SJSA1 (cell line): ENCODE measurements around the gene ZNF117. TPM values are rescaled to one million over a fixed set of nuclear protein-coding genes. Genes with fewer than 3 reads are reported as not detected.

ENCODE experiments used
- DNase-seq, 2 experiments: peaks; one replicate each; pipeline ENCODE4 v3.0.0-alpha.2; 2015 to 2020; ENCODE audit warnings: low spot score in 2 of 2, low read depth in 1 of 2
- H3K27ac ChIP-seq: fragments of 250-450 bp; sonication (Bioruptor Pico); 2 replicates; pipeline ENCODE4 v1.5.1; 2020; ENCODE audit warnings: mild to moderate bottlenecking, moderate library complexity
- H3K27me3 ChIP-seq: fragments of 250-450 bp; sonication (Bioruptor Pico); replicated peaks from 2 replicates; pipeline ENCODE4 v1.5.1; 2020; ENCODE audit warnings: mild to moderate bottlenecking, moderate library complexity
- H3K36me3 ChIP-seq: fragments of 250-450 bp; sonication (Bioruptor Pico); 2 replicates; pipeline ENCODE4 v1.5.1; 2020; ENCODE audit warnings: mild to moderate bottlenecking
- H3K4me1 ChIP-seq: fragments of 250-450 bp; sonication (Bioruptor Pico); replicated peaks from 2 replicates; pipeline ENCODE4 v1.6.1; 2021; ENCODE audit warnings: mild to moderate bottlenecking
- H3K4me3 ChIP-seq: fragments of 250-450 bp; sonication (Bioruptor Pico); 2 replicates; pipeline ENCODE4 v1.5.1; 2020; ENCODE audit warnings: mild to moderate bottlenecking
- H3K9me3 ChIP-seq: fragments of 250-450 bp; sonication (Bioruptor Pico); replicated peaks from 2 replicates; pipeline ENCODE4 v1.5.1; 2020; ENCODE audit warnings: mild to moderate bottlenecking
- total RNA-seq: library from RNA; depleted of rRNA; stranded (reverse); fragments of >200 nt; shearing (Covaris generic); gene quantifications from 2 replicates; pipeline ENCODE4 v1.2.3, GENCODE V29; 2014

The ZNF117 gene
- total RNA-seq, 1 experiment from 2014 or later, result 2.8 TPM

DNA sequence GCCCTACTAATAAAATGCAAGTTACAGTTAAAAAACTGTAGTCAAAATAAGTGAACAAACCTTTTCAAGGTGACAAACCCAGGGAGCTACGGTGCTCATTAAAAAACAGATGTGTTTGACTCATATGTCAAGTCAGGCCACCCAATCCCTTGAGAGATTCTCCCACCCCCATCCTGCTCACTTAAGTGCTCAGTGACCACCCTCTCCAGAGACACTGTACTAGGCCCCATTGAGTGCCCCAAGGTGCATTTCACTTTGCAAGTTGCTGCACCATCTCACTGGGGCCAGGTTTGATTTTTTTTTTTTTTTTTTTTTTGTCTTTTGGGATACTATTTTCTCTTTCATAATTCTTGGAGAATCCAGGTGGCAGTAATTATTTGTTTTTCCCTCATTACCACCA lies 13.7 kb upstream of the ZNF117 start:
- peaks cover 29% of the 10 kb centered on the region for H3K36me3 ChIP-seq
- H3K4me1 ChIP-seq, result peaks cover 3% of the 10 kb centered on the region; the same call in 1 of the 2 replicates
- no peak overlapping the region for H3K4me3 ChIP-seq
- H3K9me3 ChIP-seq, result peaks cover 5% of the 10 kb centered on the region; the same call in 1 of the 2 replicates
- no peak for DNase-seq
- no peak overlapping the region for H3K27ac ChIP-seq
- H3K27me3 ChIP-seq, result no peaks in the 10 kb centered on the region

DNA sequence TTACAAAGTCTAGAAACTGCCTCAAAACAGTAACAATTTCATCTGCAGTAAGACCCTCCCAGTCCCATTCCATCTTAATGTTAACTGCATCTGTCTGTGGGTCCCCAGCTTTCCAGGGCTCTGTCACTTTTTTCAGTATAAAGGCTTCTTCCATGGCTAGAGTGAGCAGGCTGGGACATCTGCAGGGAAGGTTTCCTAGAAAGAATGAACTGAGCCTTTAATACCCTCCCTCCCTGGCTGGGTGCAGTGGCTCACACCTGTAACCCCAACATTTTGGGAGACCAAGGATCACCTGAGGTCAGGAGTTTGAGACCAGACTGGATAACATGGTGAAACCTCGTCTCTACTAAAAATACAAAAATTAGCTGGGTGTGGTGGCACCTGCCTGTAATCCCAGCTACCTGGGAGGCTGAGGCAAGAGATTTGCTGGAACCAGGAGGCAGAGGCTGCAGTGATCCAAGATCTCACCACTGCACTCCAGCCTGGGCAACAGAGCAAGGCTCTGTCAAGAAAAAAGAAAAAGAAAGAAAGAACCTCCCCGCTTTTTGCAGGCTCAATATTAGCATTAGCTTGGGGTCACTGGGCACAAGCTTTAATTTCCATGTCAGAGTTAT lies 12.2 kb upstream of the ZNF117 start:
- Histone ChIP-seq H3K4me3 (no peak overlapping the region), H3K4me1 (peaks cover 3% of the 10 kb centered on the region; the same call in 1 of the 2 replicates), H3K36me3 (peaks cover 41% of the 10 kb centered on the region), H3K9me3 (peaks cover 8% of the 10 kb centered on the region), H3K27ac (no peak overlapping the region), H3K27me3 (no peaks in the 10 kb centered on the region)
- no peak for DNase-seq

GRCh38 chr7:65001291-65001814 lies 10.5 kb upstream of the ZNF117 start:
- Histone ChIP-seq H3K9me3 (peaks cover 8% of the 10 kb centered on the region), H3K36me3 (peaks cover 44% of the 10 kb centered on the region), H3K27me3 (no peaks in the 10 kb centered on the region), H3K27ac (no peak overlapping the region), H3K4me3 (no peak overlapping the region), H3K4me1 (peaks cover 3% of the 10 kb centered on the region; the same call in 1 of the 2 replicates)
- DNase-seq, result no peak

- DNase-seq, result no peak
Measured at GRCh38 chr7:64999165-65000004, 8.5 kb upstream of the ZNF117 start.

DNA sequence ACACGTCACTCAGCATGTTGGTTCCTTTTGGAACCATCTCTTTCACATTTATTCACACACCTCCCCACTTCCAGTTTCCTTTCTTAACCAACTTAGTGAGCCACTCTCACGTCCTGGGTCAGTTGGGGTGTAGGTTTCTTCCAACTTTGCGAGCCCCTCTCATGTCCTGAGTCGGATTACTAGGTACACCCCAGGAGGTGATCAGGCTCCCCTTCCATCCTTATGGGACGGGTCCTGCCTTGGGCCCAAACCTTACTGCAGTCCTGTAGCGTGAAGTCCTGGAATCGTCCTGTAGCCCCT lies 8.0 kb upstream of the ZNF117 start:
- H3K9me3 ChIP-seq, result peaks cover 16% of the 10 kb centered on the region
- no peaks in the 10 kb centered on the region for H3K4me1 ChIP-seq
- H3K4me3 ChIP-seq, result no peak overlapping the region
- no peak for DNase-seq
- H3K36me3 ChIP-seq, result peaks cover 33% of the 10 kb centered on the region
- no peaks in the 10 kb centered on the region for H3K27me3 ChIP-seq
- H3K27ac ChIP-seq, result no peak overlapping the region

More at GRCh38 chr7:64999165-65000004, 8.5 kb upstream of the ZNF117 start:
- no peak overlapping the region for H3K27ac ChIP-seq
- H3K4me1 ChIP-seq, result no peaks in the 10 kb centered on the region
- H3K36me3 ChIP-seq, result peaks cover 39% of the 10 kb centered on the region
- peaks cover 16% of the 10 kb centered on the region for H3K9me3 ChIP-seq
- H3K4me3 ChIP-seq, result no peak overlapping the region
- no peaks in the 10 kb centered on the region for H3K27me3 ChIP-seq

DNA sequence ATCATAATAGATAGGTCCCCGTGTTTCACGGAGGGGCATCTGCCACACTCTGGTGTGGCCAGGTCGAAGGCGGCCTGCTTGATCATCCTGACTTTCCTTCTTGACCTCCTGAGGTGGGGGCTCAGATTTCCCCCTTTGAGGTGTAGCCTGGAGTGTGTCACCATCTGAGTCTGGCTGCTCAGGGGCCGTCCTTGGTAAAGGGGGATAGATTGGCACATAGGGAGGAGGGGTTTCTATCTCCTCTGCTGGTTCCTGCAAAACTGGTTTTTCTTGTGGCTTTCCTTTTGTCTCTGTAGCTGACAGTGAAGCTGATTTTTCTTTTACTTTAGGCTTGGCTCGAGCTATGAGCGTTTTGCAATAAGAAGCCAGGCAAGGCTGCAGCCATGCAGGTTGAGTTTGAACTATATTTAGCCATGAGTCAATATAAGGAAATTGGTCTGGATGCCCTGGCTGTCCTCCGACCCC lies 7.1 kb upstream of the ZNF117 start:
- H3K36me3 ChIP-seq, result peaks cover 26% of the 10 kb centered on the region
- DNase-seq, result no peak
- peaks cover 16% of the 10 kb centered on the region for H3K9me3 ChIP-seq
- H3K27ac ChIP-seq, result no peak overlapping the region
- no peaks in the 10 kb centered on the region for H3K27me3 ChIP-seq
- no peak overlapping the region for H3K4me3 ChIP-seq
- no peaks in the 10 kb centered on the region for H3K4me1 ChIP-seq

GRCh38 chr7:64997164-64997908 lies 6.5 kb upstream of the ZNF117 start:
- Histone ChIP-seq H3K4me1 (no peaks in the 10 kb centered on the region), H3K27ac (no peak overlapping the region), H3K27me3 (no peaks in the 10 kb centered on the region), H3K36me3 (peaks cover 28% of the 10 kb centered on the region), H3K4me3 (no peak overlapping the region), H3K9me3 (peaks cover 16% of the 10 kb centered on the region)
- DNase-seq, result no peak

DNA sequence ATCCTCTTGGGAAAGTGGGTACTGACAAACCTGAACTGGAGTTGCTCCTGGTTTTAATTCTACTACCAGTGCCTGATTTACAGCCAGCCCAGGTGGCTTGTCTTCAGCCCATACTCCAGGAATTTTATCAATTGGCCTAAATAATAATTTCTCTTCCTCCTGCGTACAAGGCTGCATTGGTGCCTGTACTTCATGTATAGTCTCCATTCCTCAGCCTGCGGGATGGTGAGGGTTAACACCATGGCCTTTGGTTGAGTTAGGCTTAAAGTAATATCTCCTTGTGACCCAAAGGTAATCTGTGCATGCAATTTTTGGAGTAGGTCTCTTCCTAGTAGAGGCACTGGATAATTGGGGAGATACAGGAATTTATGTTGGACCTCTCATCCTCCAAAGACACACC lies 5.5 kb upstream of the ZNF117 start:
- no peak for DNase-seq
- peaks cover 24% of the 10 kb centered on the region for H3K36me3 ChIP-seq
- H3K4me3 ChIP-seq, result no peak overlapping the region
- H3K9me3 ChIP-seq, result peaks cover 16% of the 10 kb centered on the region
- H3K27ac ChIP-seq, result no peak overlapping the region
- no peaks in the 10 kb centered on the region for H3K4me1 ChIP-seq
- H3K27me3 ChIP-seq, result no peaks in the 10 kb centered on the region

GRCh38 chr7:64993901-64994300 lies 3.1 kb upstream of the ZNF117 start:
- no peak for DNase-seq
- H3K9me3 ChIP-seq, result peaks cover 16% of the 10 kb centered on the region

DNA sequence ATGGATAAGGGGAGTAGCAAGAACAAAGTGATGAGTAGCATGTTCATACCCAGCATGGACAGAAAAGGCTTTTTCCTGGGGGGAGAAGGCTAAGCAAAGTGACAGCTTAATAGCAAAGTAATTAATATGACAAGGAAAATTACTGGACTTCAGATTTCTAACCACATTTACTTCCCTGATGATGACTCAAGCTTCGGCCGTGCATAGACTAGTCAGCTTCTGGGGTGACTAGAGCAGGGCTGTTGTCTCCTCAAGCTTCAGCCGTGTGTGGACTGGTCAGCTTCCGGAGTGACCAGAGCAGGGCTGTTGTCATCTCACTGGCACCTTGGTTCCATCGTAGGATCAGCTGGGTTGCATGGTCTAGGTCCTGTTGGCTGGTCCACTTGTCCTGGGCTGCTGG lies 2.1 kb upstream of the ZNF117 start:
- no peaks in the 10 kb centered on the region for H3K4me1 ChIP-seq
- H3K27me3 ChIP-seq, result no peaks in the 10 kb centered on the region
- DNase-seq, result no peak
- no peak overlapping the region for H3K27ac ChIP-seq
- H3K9me3 ChIP-seq, result peaks cover 19% of the 10 kb centered on the region
- peaks cover 5% of the 10 kb centered on the region; the same call in 1 of the 2 replicates for H3K36me3 ChIP-seq
- H3K4me3 ChIP-seq, result no peak overlapping the region

More at GRCh38 chr7:64993901-64994300, 3.1 kb upstream of the ZNF117 start:
- Histone ChIP-seq H3K4me1 (no peaks in the 10 kb centered on the region), H3K36me3 (peaks cover 11% of the 10 kb centered on the region), H3K4me3 (no peak overlapping the region), H3K27me3 (no peaks in the 10 kb centered on the region), H3K27ac (no peak overlapping the region)

- H3K27me3 ChIP-seq, result no peaks in the 10 kb centered on the region
- H3K4me1 ChIP-seq, result no peaks in the 10 kb centered on the region
- H3K4me3 ChIP-seq, result no peak overlapping the region
- H3K27ac ChIP-seq, result no peak overlapping the region
- H3K36me3 ChIP-seq, result peaks cover 3% of the 10 kb centered on the region; the same call in 1 of the 2 replicates
- H3K9me3 ChIP-seq, result peaks cover 19% of the 10 kb centered on the region
- no peak for DNase-seq
Measured at GRCh38 chr7:64990216-64990615, 620 bp downstream of the ZNF117 start.

DNA sequence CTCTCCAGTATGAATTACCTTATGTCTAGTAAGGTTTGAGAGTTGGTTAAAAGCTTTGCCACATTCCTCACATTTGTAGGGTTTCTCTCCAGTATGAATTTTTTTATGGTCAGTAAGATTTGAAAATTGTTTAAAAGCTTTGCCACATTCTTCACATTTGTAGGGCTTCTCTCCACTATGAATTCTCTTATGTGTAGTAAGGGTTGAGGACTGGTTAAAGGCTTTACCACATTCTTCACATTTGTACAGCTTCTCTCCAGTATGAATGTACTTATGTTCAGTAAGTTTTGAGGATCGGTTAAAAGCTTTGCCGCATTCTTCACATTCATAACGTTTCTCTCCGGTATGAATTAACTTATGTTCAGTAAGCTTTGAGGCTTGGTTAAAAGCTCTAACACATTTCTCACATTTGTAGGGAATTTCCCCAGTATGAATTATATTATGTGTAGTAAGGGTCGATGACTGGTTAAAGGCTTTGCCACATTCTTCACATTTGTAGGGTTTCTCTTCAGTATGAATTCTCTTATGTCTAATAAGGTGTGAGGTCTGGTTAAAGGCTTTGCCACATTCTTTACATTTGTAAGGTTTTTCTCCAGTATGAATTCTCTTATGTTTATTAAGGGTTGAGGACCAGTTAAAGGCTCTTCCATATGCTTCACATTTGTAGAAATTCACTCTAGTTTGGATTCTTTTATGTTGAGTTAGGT lies 12.2 kb downstream of the ZNF117 start:
- no peak for DNase-seq
- no peaks in the 10 kb centered on the region for H3K27me3 ChIP-seq
- peaks cover 16% of the 10 kb centered on the region for H3K36me3 ChIP-seq
- peaks cover 17% of the 10 kb centered on the region for H3K9me3 ChIP-seq
- no peak overlapping the region for H3K27ac ChIP-seq
- no peaks in the 10 kb centered on the region for H3K4me1 ChIP-seq
- H3K4me3 ChIP-seq, result no peak overlapping the region

DNA sequence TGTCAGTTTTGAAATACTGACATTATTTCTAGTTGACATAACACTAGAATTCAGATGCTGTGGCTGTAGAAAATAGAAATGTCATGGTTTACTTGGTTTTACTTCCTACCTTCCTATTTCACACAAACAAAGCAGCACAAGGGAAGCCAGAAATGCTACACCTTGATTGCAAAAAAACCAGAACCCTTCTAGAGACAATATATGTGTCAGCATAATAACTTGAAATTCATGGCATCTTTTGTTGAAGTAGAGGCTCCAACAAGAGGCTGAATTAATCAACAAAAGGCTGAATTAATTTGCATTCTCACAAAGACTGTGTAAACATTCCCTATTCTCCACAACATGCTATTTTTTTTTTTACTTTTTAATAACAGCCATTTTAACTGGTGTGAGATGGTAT lies 25.2 kb downstream of the ZNF117 start:
- Histone ChIP-seq H3K36me3 (no peaks in the 10 kb centered on the region), H3K4me3 (no peak overlapping the region), H3K27me3 (no peaks in the 10 kb centered on the region), H3K4me1 (no peaks in the 10 kb centered on the region), H3K9me3 (peaks cover 4% of the 10 kb centered on the region; the same call in 1 of the 2 replicates), H3K27ac (no peak overlapping the region)
- DNase-seq, result no peak
